WTC11 (cell line): ENCODE results near the gene OCRL. TPM values are rescaled to one million over a fixed set of nuclear protein-coding genes. Genes with fewer than 3 reads are reported as not detected.

Experiments used
- ATAC-seq: fragments of 200-7000 bp; cut with Tn5 transposase; 2 replicates; pipeline ENCODE4 v1.10.0; 2021; ENCODE audit warnings: mild to moderate bottlenecking, moderate library complexity
- CTCF ChIA-PET: fragments of 300-600 bp; sonication (Branson Sonifier 250); formaldehyde crosslinking; loops from one replicate; lab custom pipeline; 2021; ENCODE audit warnings: antibody characterized with exemption; lab: Charles Lee
- POLR2A ChIA-PET: fragments of 350-600 bp; sonication (Branson Sonifier 250); formaldehyde crosslinking; loops from one replicate; lab custom pipeline; 2021; ENCODE audit warnings: antibody characterized with exemption; lab: Charles Lee
- DNase-seq: peaks from one replicate; pipeline ENCODE4 v3.0.0; 2021; ENCODE audit warnings: low spot score
- H3K27ac Mint-ChIP-seq: 2 replicates; pipeline ENCODE4 v1.8.0; 2021; ENCODE audit warnings: mixed read lengths
- H3K27me3 Mint-ChIP-seq: 2 replicates; pipeline ENCODE4 v1.8.0; 2021; ENCODE audit warnings: low read depth, mild to moderate bottlenecking, moderate library complexity, mixed read lengths
- H3K36me3 Mint-ChIP-seq: 2 replicates; pipeline ENCODE4 v1.8.0; 2021; ENCODE audit warnings: mixed read lengths
- H3K4me1 Mint-ChIP-seq: 2 replicates; pipeline ENCODE4 v1.8.0; 2022; ENCODE audit warnings: mixed read lengths
- H3K4me3 Mint-ChIP-seq: 2 replicates; pipeline ENCODE4 v1.8.0; 2021; ENCODE audit warnings: mild to moderate bottlenecking, moderate library complexity, mixed read lengths
- H3K9me3 Mint-ChIP-seq: 2 replicates; pipeline ENCODE4 v1.8.0; 2021; ENCODE audit warnings: mixed read lengths
- AFF4 ChIP-seq: sonication (generic); formaldehyde crosslinking; IDR thresholded peaks from 2 replicates; pipeline ENCODE4 v1.8.1; 2023; ENCODE audit warnings: mild to moderate bottlenecking, missing genetic modification reagents, borderline replicate concordance
- ARID4B ChIP-seq: sonication (generic); formaldehyde crosslinking; IDR thresholded peaks from 2 replicates; pipeline ENCODE4 v1.8.0; 2023; ENCODE audit warnings: missing genetic modification reagents, mild to moderate bottlenecking, borderline replicate concordance
- ATF3 ChIP-seq: sonication (generic); formaldehyde crosslinking; conservative IDR thresholded peaks from 2 replicates; pipeline ENCODE4 v1.8.1; 2022; ENCODE audit warnings: mild to moderate bottlenecking, missing genetic modification reagents
- CDX4 ChIP-seq: fragments of 250-450 bp; sonication (Bioruptor Pico); IDR thresholded peaks from 2 replicates; pipeline ENCODE4 v1.9.0; 2021; ENCODE audit warnings: moderate library complexity, mild to moderate bottlenecking, inconsistent platforms, borderline replicate concordance
- CREB1 ChIP-seq: sonication (generic); formaldehyde crosslinking; IDR thresholded peaks from 2 replicates; pipeline ENCODE4 v1.8.0; 2023; ENCODE audit warnings: mild to moderate bottlenecking, missing genetic modification reagents
- FOXP1 ChIP-seq: sonication (generic); formaldehyde crosslinking; IDR thresholded peaks from 2 replicates; pipeline ENCODE4 v1.8.0; 2022; ENCODE audit warnings: missing genetic modification reagents, mild to moderate bottlenecking, moderate library complexity, borderline replicate concordance
- FOXP4 ChIP-seq: sonication (generic); formaldehyde crosslinking; IDR thresholded peaks from 2 replicates; pipeline ENCODE4 v1.8.0; 2022; ENCODE audit warnings: mild to moderate bottlenecking, missing genetic modification reagents
- GABPB1 ChIP-seq: sonication (generic); formaldehyde crosslinking; IDR thresholded peaks from 2 replicates; pipeline ENCODE4 v1.8.1; 2023; ENCODE audit warnings: mild to moderate bottlenecking, missing genetic modification reagents
- GRHL2 ChIP-seq: fragments of 250-450 bp; sonication (Bioruptor Pico); IDR thresholded peaks from 2 replicates; pipeline ENCODE4 v1.8.0; 2022; ENCODE audit warnings: mild to moderate bottlenecking, moderate library complexity; ENCODE audit not compliant: insufficient replicate concordance, severe bottlenecking
- MLX ChIP-seq: sonication (generic); formaldehyde crosslinking; IDR thresholded peaks from 2 replicates; pipeline ENCODE4 v1.8.1; 2023; ENCODE audit warnings: mild to moderate bottlenecking, missing genetic modification reagents, moderate library complexity
- NFATC4 ChIP-seq: fragments of 250-450 bp; sonication (Bioruptor Pico); IDR thresholded peaks from 2 replicates; pipeline ENCODE4 v1.9.0; 2021; ENCODE audit warnings: mild to moderate bottlenecking
- NR2C2 ChIP-seq: sonication (generic); formaldehyde crosslinking; IDR thresholded peaks from 2 replicates; pipeline ENCODE4 v1.8.0; 2022; ENCODE audit warnings: mild to moderate bottlenecking, missing genetic modification reagents
- PRDM15 ChIP-seq: sonication (generic); formaldehyde crosslinking; IDR thresholded peaks from 2 replicates; pipeline ENCODE4 v1.8.0; 2022; ENCODE audit warnings: missing genetic modification reagents
- PRRX2 ChIP-seq: fragments of 250-450 bp; sonication (Bioruptor Pico); IDR thresholded peaks from 2 replicates; pipeline ENCODE4 v1.8.0; 2021; ENCODE audit warnings: mild to moderate bottlenecking
- TEAD1 ChIP-seq: sonication (generic); formaldehyde crosslinking; IDR thresholded peaks from 2 replicates; pipeline ENCODE4 v1.8.0; 2022; ENCODE audit warnings: mild to moderate bottlenecking, missing genetic modification reagents
- TEAD4 ChIP-seq: sonication (generic); formaldehyde crosslinking; IDR thresholded peaks from 2 replicates; pipeline ENCODE4 v1.8.0; 2022; ENCODE audit warnings: mild to moderate bottlenecking, missing genetic modification reagents
- ZNF121 ChIP-seq: sonication (generic); formaldehyde crosslinking; IDR thresholded peaks from 2 replicates; pipeline ENCODE4 v1.8.0; 2023; ENCODE audit warnings: missing genetic modification reagents
- ZNF232 ChIP-seq: sonication (generic); formaldehyde crosslinking; IDR thresholded peaks from 2 replicates; pipeline ENCODE4 v1.8.0; 2022; ENCODE audit warnings: mild to moderate bottlenecking, missing genetic modification reagents
- ZNF263 ChIP-seq: sonication (generic); formaldehyde crosslinking; IDR thresholded peaks from 2 replicates; pipeline ENCODE4 v1.8.1; 2022; ENCODE audit warnings: low read depth, mild to moderate bottlenecking, moderate library complexity, missing genetic modification reagents
- ZNF396 ChIP-seq: fragments of 250-450 bp; sonication (Bioruptor Pico); IDR thresholded peaks from 2 replicates; pipeline ENCODE4 v1.8.0; 2021; ENCODE audit warnings: mild to moderate bottlenecking, moderate library complexity, borderline replicate concordance
- ZNF416 ChIP-seq: fragments of 250-450 bp; sonication (Bioruptor Pico); IDR thresholded peaks from 2 replicates; pipeline ENCODE4 v1.9.0; 2021; ENCODE audit warnings: mild to moderate bottlenecking, inconsistent platforms
- ZNF423 ChIP-seq: fragments of 250-450 bp; sonication (Bioruptor Pico); IDR thresholded peaks from 2 replicates; pipeline ENCODE4 v2.1.2; 2022; ENCODE audit warnings: mild to moderate bottlenecking, moderate library complexity
- total RNA-seq: library from RNA; stranded (reverse); gene quantifications from 3 replicates; pipeline ENCODE4 v1.2.3, GENCODE V29; 2021

OCRL gene
- total RNA-seq, 1 experiment from 2014 or later, result 17.4 TPM

GRCh38 chrX:129494887-129495286 is 45.2 kb upstream of the OCRL start:
- H3K4me1 Mint-ChIP-seq, result no peaks in the 10 kb centered on the region
- CTCF ChIA-PET, result no interaction called here
- no peak overlapping the region for H3K27ac Mint-ChIP-seq
- H3K36me3 Mint-ChIP-seq, result peaks cover 42% of the 10 kb centered on the region
- H3K9me3 Mint-ChIP-seq, result no peaks in the 10 kb centered on the region
- DNase-seq, result no peak
- TF ChIP-seq ZNF423 (CRISPR knock-in tag) (no peak), AFF4 (CRISPR knock-in tag) (no peak), TEAD4 (no peak), ZNF263 (no peak), ZNF121 (no peak), GRHL2 (no peak), ZNF232 (CRISPR knock-in tag) (no peak), ARID4B (CRISPR knock-in tag) (no peak), CDX4 (CRISPR knock-in tag) (no peak), FOXP1 (CRISPR knock-in tag) (no peak)
- H3K27me3 Mint-ChIP-seq, result no peaks in the 10 kb centered on the region
- POLR2A ChIA-PET, result no interaction called here
- no peak for ATAC-seq
- no peak overlapping the region for H3K4me3 Mint-ChIP-seq

- CTCF ChIA-PET, result no interaction called here
- Mint-ChIP-seq H3K4me1 (no peaks in the 10 kb centered on the region), H3K36me3 (peaks cover 38% of the 10 kb centered on the region), H3K27me3 (no peaks in the 10 kb centered on the region), H3K9me3 (no peaks in the 10 kb centered on the region), H3K4me3 (no peak overlapping the region), H3K27ac (no peak overlapping the region)
- DNase-seq (no peak), ATAC-seq (no peak)
- POLR2A ChIA-PET, result no interaction called here
- TF ChIP-seq NR2C2 (CRISPR knock-in tag) (no peak), NFATC4 (no peak), ATF3 (CRISPR knock-in tag) (no peak), GABPB1 (CRISPR knock-in tag) (no peak), ZNF396 (CRISPR knock-in tag) (no peak), TEAD1 (CRISPR knock-in tag) (no peak), CREB1 (CRISPR knock-in tag) (no peak), TEAD4 (no peak), PRDM15 (no peak), MLX (no peak), FOXP4 (CRISPR knock-in tag) (no peak), PRRX2 (CRISPR knock-in tag) (no peak), ZNF416 (CRISPR knock-in tag) (no peak)
These were observed 44.2 kb upstream of the OCRL start for GRCh38 chrX:129495900-129496299.
